Measurements from ENCODE around the gene CLN5. TPM values are rescaled to one million over a fixed set of nuclear protein-coding genes. Genes with fewer than 3 reads are reported as not detected.

CLN5 gene
- total RNA-seq, 1 experiment from 2014 or later = 7.7 TPM

- ChIA-PET POLR2A (ENCODE audit: unreplicated experiment) (no interaction called here), CTCF (no interaction called here)
- H3K36me3 ChIP-seq (ENCODE audit: low read depth, low read length) = 0 out of 2 replicates have a peak, but pooled peaks cover 2% of the 10 kb centered on the region
- H2AFZ ChIP-seq (ENCODE audit: low read length) = peak overlapping the region; percentile 78; the same call in 1 of the 2 replicates
- DNase-seq (no peak), ATAC-seq (no peak)
- no peaks in the 10 kb centered on the region for H3K27me3 ChIP-seq (ENCODE audit: low read length)
- no peaks in the 10 kb centered on the region for H3F3A ChIP-seq (ENCODE audit: low read length, unreplicated experiment)
- peaks cover 32% of the 10 kb centered on the region for H3K79me2 ChIP-seq (ENCODE audit: low read length)
- peaks cover 28% of the 10 kb centered on the region for H4K20me1 ChIP-seq (ENCODE audit: low read length)
- H3K27ac ChIP-seq (ENCODE audit: low read length) = no peak overlapping the region
- no peaks in the 10 kb centered on the region for H3K9me3 ChIP-seq (ENCODE audit: low read length)
- no peak overlapping the region for H3K9ac ChIP-seq (ENCODE audit: low read length)
- H3K4me2 ChIP-seq (ENCODE audit: low read length) = peak overlapping the region; percentile 80
- BruUV-seq (replicated peaks) = no TSS peak
- no peak for TF ChIP-seq EZH2phosphoT487 (IDR thresholded peaks at IDR 0.05; ENCODE audit: borderline replicate concordance, low read length)
- TF ChIP-seq CTCF (conservative IDR thresholded peaks at IDR 0.05; ENCODE audit: low read depth, low read length) = no peak
- TF ChIP-seq EZH2 (IDR thresholded peaks at IDR 0.05; ENCODE audit: low read length, unreplicated experiment) = no peak
- intact Hi-C loops (cut with micrococcal nuclease) = no loop called here
- H3K9me2 ChIP-seq (replicated peaks; ENCODE audit: low read length) = no peaks in the 10 kb centered on the region
- H3K4me1 ChIP-seq (ENCODE audit: insufficient read depth, low read length) = peaks cover 35% of the 10 kb centered on the region
- H3K4me3 ChIP-seq (ENCODE audit: low read length) = peak overlapping the region; percentile 92; the same call in 1 of the 2 replicates
These were observed 36.3 kb downstream of the CLN5 start for GRCh38 chr13:77028202-77028601.

- no peak overlapping the region for H3K9ac ChIP-seq (ENCODE audit: low read length)
- ChIA-PET POLR2A (ENCODE audit: unreplicated experiment) (no interaction called here), CTCF (no interaction called here)
- H3K4me3 ChIP-seq (ENCODE audit: low read length) = no peak overlapping the region
- no peaks in the 10 kb centered on the region for H3K36me3 ChIP-seq (ENCODE audit: low read depth, low read length)
- H3K4me2 ChIP-seq (ENCODE audit: low read length) = peak overlapping the region; percentile 11; the same call in 1 of the 2 replicates
- peaks cover 42% of the 10 kb centered on the region for H3K4me1 ChIP-seq (ENCODE audit: insufficient read depth, low read length)
- peak; percentile 66 for DNase-seq
- no peaks in the 10 kb centered on the region for H3K9me3 ChIP-seq (ENCODE audit: low read length)
- ATAC-seq = no peak
- no TSS peak for BruUV-seq (replicated peaks)
- intact Hi-C loops (cut with micrococcal nuclease) = no loop called here
- no peaks in the 10 kb centered on the region for H3F3A ChIP-seq (ENCODE audit: low read length, unreplicated experiment)
- peaks cover 20% of the 10 kb centered on the region for H3K79me2 ChIP-seq (ENCODE audit: low read length)
- H3K27me3 ChIP-seq (ENCODE audit: low read length) = no peaks in the 10 kb centered on the region
- no peaks in the 10 kb centered on the region for H3K9me2 ChIP-seq (replicated peaks; ENCODE audit: low read length)
- peaks cover 19% of the 10 kb centered on the region for H4K20me1 ChIP-seq (ENCODE audit: low read length)
- TF ChIP-seq EZH2phosphoT487 (IDR thresholded peaks at IDR 0.05; ENCODE audit: borderline replicate concordance, low read length) (no peak), CTCF (conservative IDR thresholded peaks at IDR 0.05; ENCODE audit: low read depth, low read length) (no peak), EZH2 (IDR thresholded peaks at IDR 0.05; ENCODE audit: low read length, unreplicated experiment) (no peak)
- no peak overlapping the region for H3K27ac ChIP-seq (ENCODE audit: low read length)
- no peak overlapping the region for H2AFZ ChIP-seq (ENCODE audit: low read length)
These were observed 37.6 kb downstream of the CLN5 start for GRCh38 chr13:77029436-77029835.

DNA sequence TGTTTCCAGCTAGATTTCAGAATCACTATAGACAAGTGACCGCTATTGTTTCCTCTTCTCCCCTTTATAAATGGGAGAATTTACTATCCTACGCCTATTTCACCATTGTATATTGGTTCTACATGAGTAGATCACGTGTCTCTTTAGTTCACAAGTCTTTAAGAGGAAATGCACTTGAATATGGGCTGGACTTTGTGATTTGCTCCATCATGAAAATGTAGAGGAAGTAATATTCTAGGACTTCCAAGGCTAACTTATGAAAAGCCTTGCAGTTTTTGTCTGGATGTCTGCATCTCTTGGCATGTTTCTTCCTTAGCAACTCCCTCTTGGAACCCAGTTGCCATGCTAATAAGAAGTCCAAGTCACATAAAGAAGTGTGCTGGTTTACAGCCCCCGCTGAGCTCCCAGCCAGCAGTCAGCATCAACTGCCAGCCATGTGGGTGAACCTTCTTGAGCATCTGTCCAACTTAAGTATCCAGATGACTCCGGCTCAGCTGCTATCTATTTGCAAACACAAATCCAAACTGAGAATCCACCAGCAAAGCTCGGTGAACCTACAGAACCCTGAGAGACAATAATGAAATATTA is 39.9 kb downstream of the CLN5 start:
- ChIA-PET POLR2A (ENCODE audit: unreplicated experiment) (no interaction called here), CTCF (no interaction called here)
- TF ChIP-seq EZH2 (IDR thresholded peaks at IDR 0.05; ENCODE audit: low read length, unreplicated experiment) = no peak
- no peak for TF ChIP-seq EZH2phosphoT487 (IDR thresholded peaks at IDR 0.05; ENCODE audit: borderline replicate concordance, low read length)
- TF ChIP-seq CTCF (conservative IDR thresholded peaks at IDR 0.05; ENCODE audit: low read depth, low read length) = no peak
- Histone ChIP-seq H3K4me3 (ENCODE audit: low read length) (no peak overlapping the region), H3F3A (ENCODE audit: low read length, unreplicated experiment) (no peaks in the 10 kb centered on the region), H3K36me3 (ENCODE audit: low read depth, low read length) (no peaks in the 10 kb centered on the region), H3K4me2 (ENCODE audit: low read length) (no peak overlapping the region), H3K4me1 (ENCODE audit: insufficient read depth, low read length) (peaks cover 41% of the 10 kb centered on the region), H3K27ac (ENCODE audit: low read length) (no peak overlapping the region), H3K27me3 (ENCODE audit: low read length) (no peaks in the 10 kb centered on the region), H3K9me3 (ENCODE audit: low read length) (no peaks in the 10 kb centered on the region), H4K20me1 (ENCODE audit: low read length) (no peaks in the 10 kb centered on the region), H3K9ac (ENCODE audit: low read length) (no peak overlapping the region), H2AFZ (ENCODE audit: low read length) (no peak overlapping the region), H3K79me2 (ENCODE audit: low read length) (no peaks in the 10 kb centered on the region), H3K9me2 (replicated peaks; ENCODE audit: low read length) (no peaks in the 10 kb centered on the region)
- BruUV-seq (replicated peaks) = no TSS peak
- intact Hi-C loops (cut with micrococcal nuclease) = no loop called here
- ATAC-seq (no peak), DNase-seq (no peak)

Data from PC-3 (cell line).